ENCODE results near the gene SLC47A1.
"Not testable (repeated sequence)": the region's sequence is repeated elsewhere in the genome, so short reads cannot be mapped to it uniquely, and the experiment has no call there.

The SLC47A1 gene

GRCh38 chr17:19558946-19559345, 25.3 kb downstream of the SLC47A1 start:
- DNase-seq: no peak

- DNase-seq: no peak
Observed at GRCh38 chr17:19561697-19562318, 28.2 kb downstream of the SLC47A1 start.

GRCh38 chr17:19565817-19566575, 32.3 kb downstream of the SLC47A1 start:
- no peak for DNase-seq

- no peak for DNase-seq
Observed at GRCh38 chr17:19567216-19568015, 33.8 kb downstream of the SLC47A1 start.

- DNase-seq: no peak
Observed at GRCh38 chr17:19568016-19568350, 34.3 kb downstream of the SLC47A1 start.

GRCh38 chr17:19569785-19570543, 36.3 kb downstream of the SLC47A1 start:
- DNase-seq: no peak

GRCh38 chr17:19570544-19571062, 36.9 kb downstream of the SLC47A1 start:
- peak; percentile 36 for DNase-seq

- DNase-seq: no peak
Observed at GRCh38 chr17:19573075-19573474, 39.4 kb downstream of the SLC47A1 start.

- DNase-seq: no peak
Observed at GRCh38 chr17:19574956-19575355, 41.3 kb downstream of the SLC47A1 start.

GRCh38 chr17:19578545-19578944, 44.9 kb downstream of the SLC47A1 start:
- DNase-seq: no peak

- DNase-seq: no peak
Observed at GRCh38 chr17:19579192-19579761, 45.6 kb downstream of the SLC47A1 start.

GRCh38 chr17:19579867-19580565, 46.4 kb downstream of the SLC47A1 start:
- no peak for DNase-seq

- not testable (repeated sequence) for DNase-seq
Observed at GRCh38 chr17:19580566-19580920, 46.9 kb downstream of the SLC47A1 start.

GRCh38 chr17:19582152-19582551, 48.5 kb downstream of the SLC47A1 start:
- DNase-seq: not testable (repeated sequence)

GRCh38 chr17:19583871-19584270, 50.2 kb downstream of the SLC47A1 start:
- DNase-seq: no peak

GRCh38 chr17:19590451-19590850, 56.8 kb downstream of the SLC47A1 start:
- DNase-seq: no peak

GRCh38 chr17:19590912-19591551, 57.4 kb downstream of the SLC47A1 start:
- no peak for DNase-seq

GRCh38 chr17:19592316-19592715, 58.7 kb downstream of the SLC47A1 start:
- no peak for DNase-seq

GRCh38 chr17:19596869-19597268, 63.2 kb downstream of the SLC47A1 start:
- no peak for DNase-seq

- no peak for DNase-seq
Observed at GRCh38 chr17:19610311-19610710, 76.7 kb downstream of the SLC47A1 start.

- DNase-seq: no peak
Observed at GRCh38 chr17:19610879-19611278, 77.2 kb downstream of the SLC47A1 start.
